GM12878 (cell line): Measurements from ENCODE around the gene LSAMP. TPM values are rescaled to one million over a fixed set of nuclear protein-coding genes. Genes with fewer than 3 reads are reported as not detected.

Source experiments
- ATAC-seq: fragments of 200-7000 bp; cut with Tn5 transposase; 3 replicates; pipeline ENCODE4 v1.9.1; 2020; ENCODE audit warnings: mild to moderate bottlenecking, moderate library complexity
- BruUV-seq: library from RNA; stranded (reverse); fragments of 400-500 nt; replicated peaks from 2 replicates; lab custom pipeline; 2021; lab: Mats Ljungman, UMichigan
- CTCF ChIA-PET: fragments of 300-600 bp; sonication (Branson Sonifier 250); formaldehyde crosslinking; extraction: SDS; loops from one replicate; lab custom pipeline; 2021; ENCODE audit warnings: inconsistent platforms; lab: Yijun Ruan, JAX
- POLR2A ChIA-PET: fragments of 350-600 bp; formaldehyde crosslinking; extraction: SDS; loops from one replicate; lab custom pipeline; 2021; ENCODE audit warnings: inconsistent platforms; lab: Charles Lee
- RAD21 ChIA-PET: fragments of 300-600 bp; sonication (Branson Sonifier 250); formaldehyde crosslinking; loops from one replicate; lab custom pipeline; 2023; ENCODE audit warnings: antibody characterized with exemption; ENCODE audit not compliant: unreplicated experiment; lab: Charles Lee
- SMC1A ChIA-PET: fragments of 300-600 bp; sonication (Branson Sonifier 250); formaldehyde crosslinking; loops from one replicate; lab custom pipeline; 2023; ENCODE audit not compliant: unreplicated experiment, uncharacterized antibody; lab: Charles Lee
- DNase-seq: peaks from one replicate; pipeline ENCODE4 v3.0.0-alpha.2; 2011; ENCODE audit warnings: low read depth, low spot score
- FAIRE-seq: peaks from 3 replicates; lab custom pipeline; 2011; peaks lifted over from hg19 to GRCh38; lab: Jason Lieb, UNC
- H2AFZ ChIP-seq: 2 replicates; pipeline ENCODE4 v1.6.0; 2011; ENCODE audit warnings: low read depth, low read length, control low read depth; ENCODE audit not compliant: control insufficient read depth
- H3K27ac ChIP-seq: 2 replicates; pipeline ENCODE4 v1.5.1; 2011; ENCODE audit warnings: control low read depth; ENCODE audit not compliant: control insufficient read depth, insufficient read depth
- H3K27me3 ChIP-seq, 2 experiments: replicated peaks in 1 of 2; 2 replicates each; pipeline versions ENCODE4 v1.6.0 to v1.6.1; 2011; ENCODE audit warnings: low read length in 1 of 2; ENCODE audit not compliant: control insufficient read depth in 2 of 2, insufficient read depth in 2 of 2
- H3K36me3 ChIP-seq, 2 experiments: 2 replicates each; pipeline ENCODE4 v1.5.1; 2011; ENCODE audit warnings: low read length in 1 of 2; ENCODE audit not compliant: control insufficient read depth in 2 of 2, insufficient read depth in 2 of 2
- H3K4me1 ChIP-seq: 2 replicates; pipeline ENCODE4 v1.6.1; 2011; ENCODE audit warnings: mild to moderate bottlenecking, low read length, moderate library complexity, mixed read lengths; ENCODE audit not compliant: control insufficient read depth, insufficient read depth
- H3K4me2 ChIP-seq: 2 replicates; pipeline ENCODE4 v1.6.0; 2011; ENCODE audit warnings: control low read depth; ENCODE audit not compliant: control insufficient read depth, insufficient read depth
- H3K4me3 ChIP-seq: fragments of 200-600 bp; sonication (generic); 2 replicates; pipeline ENCODE4 v1.5.1; 2016
- H3K79me2 ChIP-seq: 2 replicates; pipeline ENCODE4 v1.6.0; 2011; ENCODE audit warnings: low read length; ENCODE audit not compliant: control insufficient read depth, insufficient read depth
- H3K9ac ChIP-seq: 2 replicates; pipeline ENCODE4 v1.8.0; 2011; ENCODE audit warnings: low read length, control low read depth, mixed read lengths; ENCODE audit not compliant: control insufficient read depth, insufficient read depth
- H3K9me3 ChIP-seq: replicated peaks from 3 replicates; pipeline ENCODE4 v1.5.1; 2011; ENCODE audit warnings: mild to moderate bottlenecking, low read length; ENCODE audit not compliant: control insufficient read depth, insufficient read depth
- H4K20me1 ChIP-seq: 2 replicates; pipeline ENCODE4 v1.6.0; 2011; ENCODE audit not compliant: control insufficient read depth, insufficient read depth
- BMI1 ChIP-seq: fragments of 450-650 bp; IDR thresholded peaks from 2 replicates; pipeline ENCODE4 v1.6.1; 2016; ENCODE audit warnings: mild to moderate bottlenecking, moderate library complexity, borderline replicate concordance
- CREB1 ChIP-seq: IDR thresholded peaks from 2 replicates; pipeline ENCODE4 v1.6.1; 2012; ENCODE audit warnings: low read depth, mild to moderate bottlenecking, inconsistent platforms
- CREM ChIP-seq: IDR thresholded peaks from 2 replicates; pipeline ENCODE4 v1.6.1; 2014; ENCODE audit warnings: antibody characterized with exemption, low read depth
- ESRRA ChIP-seq: IDR thresholded peaks from 2 replicates; pipeline ENCODE4 v1.6.1; 2012; ENCODE audit warnings: mild to moderate bottlenecking, low read length, improper control_type of control experiment
- JUND ChIP-seq: IDR thresholded peaks from 2 replicates; pipeline ENCODE4 v1.6.1; 2012; ENCODE audit warnings: low read depth, mild to moderate bottlenecking, low read length, improper control_type of control experiment, moderate library complexity
- LARP7 ChIP-seq: fragments of 450-650 bp; IDR thresholded peaks from 2 replicates; pipeline ENCODE4 v1.6.1; 2017; ENCODE audit warnings: mild to moderate bottlenecking
- MTA2 ChIP-seq: fragments of 450-650 bp; IDR thresholded peaks from 2 replicates; pipeline ENCODE4 v1.6.1; 2016; ENCODE audit warnings: low read depth, mild to moderate bottlenecking, moderate library complexity
- NBN ChIP-seq: fragments of 450-650 bp; IDR thresholded peaks from 2 replicates; pipeline ENCODE4 v1.6.1; 2016
- NR2C2 ChIP-seq: IDR thresholded peaks from 2 replicates; pipeline ENCODE4 v1.6.1; 2011; ENCODE audit warnings: borderline replicate concordance, low read depth; ENCODE audit not compliant: control insufficient read depth, insufficient read length
- POLR2AphosphoS5 ChIP-seq: IDR thresholded peaks from 2 replicates; pipeline ENCODE4 v1.6.1; 2011; ENCODE audit warnings: mild to moderate bottlenecking, low read length, inconsistent platforms
- POU2F2 ChIP-seq: IDR thresholded peaks from 3 replicates; pipeline ENCODE4 v1.6.1; 2011; ENCODE audit warnings: low read depth, mild to moderate bottlenecking, low read length, borderline replicate concordance
- WRNIP1 ChIP-seq: IDR thresholded peaks from 2 replicates; pipeline ENCODE4 v1.6.1; 2011; ENCODE audit warnings: low read depth, low read length, improper control_type of control experiment, borderline replicate concordance
- ZNF24 ChIP-seq: fragments of 450-650 bp; IDR thresholded peaks from 2 replicates; pipeline ENCODE4 v1.6.1; 2017; ENCODE audit warnings: antibody characterized with exemption, mild to moderate bottlenecking
- ZNF274 ChIP-seq: IDR thresholded peaks from one replicate; pipeline ENCODE4 v1.8.0; 2011; ENCODE audit not compliant: insufficient read length, insufficient read depth
- WGBS: methylation state at CpG from one replicate; pipeline ENCODE4 v1.1.6; 2016; ENCODE audit warnings: low lambda C conversion rate; ENCODE audit not compliant: insufficient replicate concordance, insufficient coverage; ENCODE audit errors: missing lambda C conversion rate; 5-methylcytosine and 5-hydroxymethylcytosine counted together
- in situ Hi-C: fragments of 300-500 bp; cut with MboI; formaldehyde crosslinking; loops from 9 replicates; pipeline ENCODE4 v1.14.3; 2018; ENCODE audit warnings: mixed read lengths
- intact Hi-C: fragments of 100-400 bp; cut with micrococcal nuclease; formaldehyde crosslinking; loops from one replicate; pipeline ENCODE4 v1.14.2; 2022; ENCODE audit not compliant: unreplicated experiment
- polyA plus RNA-seq, 11 experiments: library from polyadenylated mRNA; depleted of rRNA in 4 of 11; unstranded in 6 of 11; stranded (reverse) in 5 of 11; fragments of >200 nt; fragmentation: Nextera tagmentation in 4 of 11; fragmentation: Illumina TruSeq in 1 of 11; extraction: Ambion mirVana in 4 of 11; extraction: Trizol in 1 of 11; gene quantifications; 1 replicate in 1 of 11; 2 replicates in 10 of 11; pipeline versions ENCODE4 v1.2.1 to v1.2.3, GENCODE V29; 2011 to 2016; ENCODE audit warnings: inconsistent platforms in 2 of 11, missing spikeins in 2 of 11, low read depth in 1 of 11
- total RNA-seq, 4 experiments: library from RNA; depleted of rRNA in 3 of 4; stranded (reverse); fragments of >200 nt in 3 of 4; fragmentation: Illumina TruSeq in 1 of 4; extraction: Trizol in 1 of 4; gene quantifications; 2 replicates each; pipeline versions ENCODE4 v1.2.1 to v1.2.3, GENCODE V29; 2013 to 2021
- TF ChIP-seq, protein P1 (sequence below), 3 experiments: IDR thresholded peaks in 2 of 3; conservative IDR thresholded peaks in 1 of 3; 2 replicates each; pipeline ENCODE4 v1.5.1; 2011; ENCODE audit warnings: low read depth in 3 of 3, low read length in 3 of 3, mild to moderate bottlenecking in 3 of 3, control low read depth in 2 of 3, moderate library complexity in 2 of 3, inconsistent platforms in 1 of 3, mixed read lengths in 1 of 3; ENCODE audit not compliant: control insufficient read depth in 2 of 3, insufficient read depth in 1 of 3; ENCODE audit errors: extremely low read depth in 1 of 3
- TF ChIP-seq, protein P2 (sequence below): fragments of 450-650 bp; IDR thresholded peaks from 2 replicates; pipeline ENCODE4 v1.6.1; 2017; ENCODE audit warnings: antibody characterized with exemption, mild to moderate bottlenecking, moderate library complexity
- TF ChIP-seq, protein P3 (sequence below): IDR thresholded peaks from 2 replicates; pipeline ENCODE4 v1.6.1; 2012; ENCODE audit warnings: mild to moderate bottlenecking, low read depth, low read length

Gene LSAMP
- total and polyA plus RNA-seq, 10 of the 15 experiments (the other 5 are each of a cell fraction or from before 2014, with no cell fraction given): 2.0 to 12.7 (median 6.5) TPM

DNA sequence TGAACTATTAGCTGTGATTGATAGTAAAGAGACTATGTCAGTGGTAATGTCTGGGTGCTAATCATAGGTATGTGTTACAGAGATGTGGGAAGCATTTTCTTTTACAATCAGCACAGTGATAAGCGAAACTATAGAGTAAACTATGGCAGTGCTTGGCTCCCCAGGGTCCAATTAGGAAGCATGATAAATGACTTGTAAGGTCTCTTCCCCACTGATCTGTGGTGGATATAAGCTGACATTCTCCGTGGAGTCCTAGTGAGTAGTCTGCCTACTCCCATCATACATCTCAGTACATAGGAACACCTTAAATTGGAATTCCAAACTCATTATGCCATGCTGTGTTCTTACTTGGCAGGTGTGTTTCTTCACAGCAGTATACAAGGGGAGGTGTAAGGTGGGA lies 617.8 kb downstream of the LSAMP start:
- Histone ChIP-seq H3K27me3 (no peaks in the 10 kb centered on the region), H2AFZ (no peak overlapping the region), H3K27ac (no peak overlapping the region), H3K9me3 (no peaks in the 10 kb centered on the region), H3K79me2 (no peaks in the 10 kb centered on the region), H4K20me1 (no peaks in the 10 kb centered on the region), H3K36me3 (no peaks in the 10 kb centered on the region), H3K4me1 (no peaks in the 10 kb centered on the region), H3K4me2 (no peak overlapping the region), H3K9ac (no peak overlapping the region), H3K4me3 (no peak overlapping the region)
- ChIA-PET POLR2A (no interaction called here), CTCF (interaction anchor here (1.0 to 1.5 kb wide), 4 partner anchors 8 to 791 kb away, joined by 4 to 7 read pairs (median 4); no protein-coding TSS in a partner anchor), SMC1A (interaction anchor here (0.7 to 1.6 kb wide), 2 partner anchors 9 to 11 kb away, joined by 4 to 5 read pairs; no protein-coding TSS in a partner anchor), RAD21 (interaction anchor here (0.7 kb wide), 1 partner anchor 346 kb away, joined by 5 read pairs; no protein-coding TSS in a partner anchor)
- 24% methylated on average over 2 of the region's 2 CpGs for WGBS
- DNase-seq (no peak), ATAC-seq (no peak), FAIRE-seq (no peak)
- intact Hi-C loops: no loop called here
- BruUV-seq: no TSS peak
- in situ Hi-C loops: no loop called here
- TF ChIP-seq ZNF24: no peak
- no peak for TF ChIP-seq NBN
- TF ChIP-seq, protein P1, sequence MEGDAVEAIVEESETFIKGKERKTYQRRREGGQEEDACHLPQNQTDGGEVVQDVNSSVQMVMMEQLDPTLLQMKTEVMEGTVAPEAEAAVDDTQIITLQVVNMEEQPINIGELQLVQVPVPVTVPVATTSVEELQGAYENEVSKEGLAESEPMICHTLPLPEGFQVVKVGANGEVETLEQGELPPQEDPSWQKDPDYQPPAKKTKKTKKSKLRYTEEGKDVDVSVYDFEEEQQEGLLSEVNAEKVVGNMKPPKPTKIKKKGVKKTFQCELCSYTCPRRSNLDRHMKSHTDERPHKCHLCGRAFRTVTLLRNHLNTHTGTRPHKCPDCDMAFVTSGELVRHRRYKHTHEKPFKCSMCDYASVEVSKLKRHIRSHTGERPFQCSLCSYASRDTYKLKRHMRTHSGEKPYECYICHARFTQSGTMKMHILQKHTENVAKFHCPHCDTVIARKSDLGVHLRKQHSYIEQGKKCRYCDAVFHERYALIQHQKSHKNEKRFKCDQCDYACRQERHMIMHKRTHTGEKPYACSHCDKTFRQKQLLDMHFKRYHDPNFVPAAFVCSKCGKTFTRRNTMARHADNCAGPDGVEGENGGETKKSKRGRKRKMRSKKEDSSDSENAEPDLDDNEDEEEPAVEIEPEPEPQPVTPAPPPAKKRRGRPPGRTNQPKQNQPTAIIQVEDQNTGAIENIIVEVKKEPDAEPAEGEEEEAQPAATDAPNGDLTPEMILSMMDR (IDR thresholded peaks at IDR 0.05 in 2 of 3, conservative IDR thresholded peaks at IDR 0.05 in 1 of 3; ENCODE audit: control insufficient read depth in 2 of 3, extremely low read depth in 1 of 3, insufficient read depth in 1 of 3, low read depth in 3 of 3, low read length in 3 of 3): no peak
- no peak for TF ChIP-seq LARP7
- no peak for TF ChIP-seq JUND
- TF ChIP-seq, protein P2, sequence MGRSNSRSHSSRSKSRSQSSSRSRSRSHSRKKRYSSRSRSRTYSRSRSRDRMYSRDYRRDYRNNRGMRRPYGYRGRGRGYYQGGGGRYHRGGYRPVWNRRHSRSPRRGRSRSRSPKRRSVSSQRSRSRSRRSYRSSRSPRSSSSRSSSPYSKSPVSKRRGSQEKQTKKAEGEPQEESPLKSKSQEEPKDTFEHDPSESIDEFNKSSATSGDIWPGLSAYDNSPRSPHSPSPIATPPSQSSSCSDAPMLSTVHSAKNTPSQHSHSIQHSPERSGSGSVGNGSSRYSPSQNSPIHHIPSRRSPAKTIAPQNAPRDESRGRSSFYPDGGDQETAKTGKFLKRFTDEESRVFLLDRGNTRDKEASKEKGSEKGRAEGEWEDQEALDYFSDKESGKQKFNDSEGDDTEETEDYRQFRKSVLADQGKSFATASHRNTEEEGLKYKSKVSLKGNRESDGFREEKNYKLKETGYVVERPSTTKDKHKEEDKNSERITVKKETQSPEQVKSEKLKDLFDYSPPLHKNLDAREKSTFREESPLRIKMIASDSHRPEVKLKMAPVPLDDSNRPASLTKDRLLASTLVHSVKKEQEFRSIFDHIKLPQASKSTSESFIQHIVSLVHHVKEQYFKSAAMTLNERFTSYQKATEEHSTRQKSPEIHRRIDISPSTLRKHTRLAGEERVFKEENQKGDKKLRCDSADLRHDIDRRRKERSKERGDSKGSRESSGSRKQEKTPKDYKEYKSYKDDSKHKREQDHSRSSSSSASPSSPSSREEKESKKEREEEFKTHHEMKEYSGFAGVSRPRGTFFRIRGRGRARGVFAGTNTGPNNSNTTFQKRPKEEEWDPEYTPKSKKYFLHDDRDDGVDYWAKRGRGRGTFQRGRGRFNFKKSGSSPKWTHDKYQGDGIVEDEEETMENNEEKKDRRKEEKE: no peak
- TF ChIP-seq, protein P3, sequence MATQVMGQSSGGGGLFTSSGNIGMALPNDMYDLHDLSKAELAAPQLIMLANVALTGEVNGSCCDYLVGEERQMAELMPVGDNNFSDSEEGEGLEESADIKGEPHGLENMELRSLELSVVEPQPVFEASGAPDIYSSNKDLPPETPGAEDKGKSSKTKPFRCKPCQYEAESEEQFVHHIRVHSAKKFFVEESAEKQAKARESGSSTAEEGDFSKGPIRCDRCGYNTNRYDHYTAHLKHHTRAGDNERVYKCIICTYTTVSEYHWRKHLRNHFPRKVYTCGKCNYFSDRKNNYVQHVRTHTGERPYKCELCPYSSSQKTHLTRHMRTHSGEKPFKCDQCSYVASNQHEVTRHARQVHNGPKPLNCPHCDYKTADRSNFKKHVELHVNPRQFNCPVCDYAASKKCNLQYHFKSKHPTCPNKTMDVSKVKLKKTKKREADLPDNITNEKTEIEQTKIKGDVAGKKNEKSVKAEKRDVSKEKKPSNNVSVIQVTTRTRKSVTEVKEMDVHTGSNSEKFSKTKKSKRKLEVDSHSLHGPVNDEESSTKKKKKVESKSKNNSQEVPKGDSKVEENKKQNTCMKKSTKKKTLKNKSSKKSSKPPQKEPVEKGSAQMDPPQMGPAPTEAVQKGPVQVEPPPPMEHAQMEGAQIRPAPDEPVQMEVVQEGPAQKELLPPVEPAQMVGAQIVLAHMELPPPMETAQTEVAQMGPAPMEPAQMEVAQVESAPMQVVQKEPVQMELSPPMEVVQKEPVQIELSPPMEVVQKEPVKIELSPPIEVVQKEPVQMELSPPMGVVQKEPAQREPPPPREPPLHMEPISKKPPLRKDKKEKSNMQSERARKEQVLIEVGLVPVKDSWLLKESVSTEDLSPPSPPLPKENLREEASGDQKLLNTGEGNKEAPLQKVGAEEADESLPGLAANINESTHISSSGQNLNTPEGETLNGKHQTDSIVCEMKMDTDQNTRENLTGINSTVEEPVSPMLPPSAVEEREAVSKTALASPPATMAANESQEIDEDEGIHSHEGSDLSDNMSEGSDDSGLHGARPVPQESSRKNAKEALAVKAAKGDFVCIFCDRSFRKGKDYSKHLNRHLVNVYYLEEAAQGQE: no peak
- no peak for TF ChIP-seq BMI1
- no peak for TF ChIP-seq CREM
- no peak for TF ChIP-seq ESRRA
- TF ChIP-seq WRNIP1: no peak
- no peak for TF ChIP-seq NR2C2
- no peak for TF ChIP-seq POU2F2
- no peak for TF ChIP-seq ZNF274
- TF ChIP-seq CREB1: no peak
- no peak for TF ChIP-seq POLR2AphosphoS5
- TF ChIP-seq MTA2: no peak
